Erythroblast (primary cell): ENCODE measurements around the gene MAP3K4.
A peak's percentile ranks its signal among the peaks of the same experiment; 100 is the strongest.
"Not testable (repeated sequence)": the region's sequence is repeated elsewhere in the genome, so short reads cannot be mapped to it uniquely, and the experiment has no call there.

ENCODE experiments used
- DNase-seq, 2 experiments: peaks; one replicate each; lab custom pipeline; 2025; lab: John Stamatoyannopoulos, UW
- GATA1 ChIP-seq: IDR thresholded peaks from 2 replicates; pipeline ENCODE4 v1.6.1; 2011; ENCODE audit warnings: low read depth, mild to moderate bottlenecking, control low read depth, low read length, moderate library complexity
- POLR2A ChIP-seq: IDR thresholded peaks from 2 replicates; pipeline ENCODE4 v1.6.1; 2011; ENCODE audit warnings: mild to moderate bottlenecking, low read length

MAP3K4 gene

DNA sequence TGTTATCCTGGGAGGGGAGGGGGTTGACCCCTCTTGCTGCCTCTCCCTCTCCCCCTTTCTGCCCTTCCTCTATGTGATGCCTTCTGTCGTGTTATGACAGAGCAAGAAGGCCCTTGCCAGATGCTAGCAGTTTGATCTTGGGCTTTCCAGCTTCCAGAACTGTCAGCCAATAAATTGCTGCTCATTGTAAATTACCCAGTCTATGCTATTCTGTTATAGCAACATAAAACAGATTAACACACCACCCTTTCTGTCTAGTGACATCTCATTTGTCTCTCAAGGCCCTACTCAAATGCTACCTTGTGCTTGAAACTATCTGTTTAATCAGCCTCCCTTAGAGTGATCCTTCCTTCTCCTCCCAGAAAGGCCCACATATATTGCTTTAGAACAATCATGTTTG, 16.4 kb upstream of the MAP3K4 start:
- TF ChIP-seq GATA1: no peak
- TF ChIP-seq POLR2A: no peak
- no peak for DNase-seq

GRCh38 chr6:160975961-160976360, 15.6 kb upstream of the MAP3K4 start:
- not testable (repeated sequence) for DNase-seq

DNA sequence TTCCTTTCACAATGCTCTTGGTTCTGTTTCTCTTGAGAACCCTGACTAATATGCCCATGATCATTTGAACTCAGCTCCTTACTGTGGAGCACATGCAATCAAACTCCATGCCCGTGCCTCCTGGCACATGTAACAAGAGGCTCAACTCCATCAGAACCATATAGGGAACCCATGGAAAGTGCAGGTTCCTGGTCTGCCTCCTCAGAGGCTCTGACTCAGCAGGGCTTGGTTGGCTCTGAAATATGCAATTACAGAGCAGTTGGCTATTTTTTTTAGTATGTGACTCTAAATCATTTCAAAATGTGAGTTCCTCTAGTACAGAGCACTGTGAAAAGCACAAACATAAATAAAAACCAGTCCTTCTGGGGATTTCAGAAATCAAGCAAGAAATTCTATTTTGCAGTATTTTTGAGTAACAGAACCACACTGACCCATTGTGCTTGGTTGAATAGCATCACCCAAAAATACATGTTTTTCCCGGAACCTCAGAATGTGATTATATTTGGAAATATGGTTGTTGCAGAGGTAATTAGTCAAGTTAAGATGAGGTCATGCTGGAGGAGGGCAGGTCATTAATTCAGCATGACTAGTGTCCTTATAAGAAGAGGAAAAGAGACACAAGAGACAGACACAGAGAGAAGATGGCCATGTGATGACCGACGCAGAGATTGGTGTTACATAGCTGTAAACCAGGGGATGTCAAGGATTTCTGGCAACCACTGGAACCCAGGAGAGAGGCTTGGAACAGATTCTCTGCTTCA, 13.2 kb upstream of the MAP3K4 start:
- TF ChIP-seq GATA1 (no peak), POLR2A (no peak)

GRCh38 chr6:160979061-160979708, 12.4 kb upstream of the MAP3K4 start:
- no peak for DNase-seq
- TF ChIP-seq POLR2A (no peak), GATA1 (no peak)

More for the DNA sequence above, 13.2 kb upstream of the MAP3K4 start:
- DNase-seq: no peak

GRCh38 chr6:160983377-160983948, 8.1 kb upstream of the MAP3K4 start:
- not testable (repeated sequence) for DNase-seq

GRCh38 chr6:160986851-160987250, 4.7 kb upstream of the MAP3K4 start:
- TF ChIP-seq POLR2A: no peak
- TF ChIP-seq GATA1: no peak
- no peak for DNase-seq

DNA sequence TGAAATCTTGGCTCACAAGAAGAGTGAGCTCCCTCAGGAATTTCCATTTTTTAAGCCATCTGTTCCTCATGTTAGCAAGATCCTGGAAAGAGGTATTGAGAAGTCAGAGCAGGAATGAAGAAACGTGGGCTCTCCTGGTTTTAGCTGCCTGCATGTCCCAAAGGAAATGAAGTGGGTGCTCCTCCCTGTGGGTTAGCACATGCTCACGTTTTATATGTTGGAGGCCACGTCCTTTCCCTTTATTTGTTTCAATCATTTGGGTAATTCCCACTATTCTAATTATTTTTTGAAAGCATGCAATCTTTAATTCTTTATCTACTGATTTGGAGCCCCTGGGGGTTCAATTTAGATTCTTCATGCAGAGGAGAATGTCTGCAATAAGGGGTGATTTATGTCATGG, 4.3 kb upstream of the MAP3K4 start:
- DNase-seq: no peak
- TF ChIP-seq GATA1: no peak
- no peak for TF ChIP-seq POLR2A

- TF ChIP-seq GATA1: no peak
- no peak for TF ChIP-seq POLR2A
- no peak for DNase-seq
Observed at GRCh38 chr6:160990847-160991405, 643 bp upstream of the MAP3K4 start.

DNA sequence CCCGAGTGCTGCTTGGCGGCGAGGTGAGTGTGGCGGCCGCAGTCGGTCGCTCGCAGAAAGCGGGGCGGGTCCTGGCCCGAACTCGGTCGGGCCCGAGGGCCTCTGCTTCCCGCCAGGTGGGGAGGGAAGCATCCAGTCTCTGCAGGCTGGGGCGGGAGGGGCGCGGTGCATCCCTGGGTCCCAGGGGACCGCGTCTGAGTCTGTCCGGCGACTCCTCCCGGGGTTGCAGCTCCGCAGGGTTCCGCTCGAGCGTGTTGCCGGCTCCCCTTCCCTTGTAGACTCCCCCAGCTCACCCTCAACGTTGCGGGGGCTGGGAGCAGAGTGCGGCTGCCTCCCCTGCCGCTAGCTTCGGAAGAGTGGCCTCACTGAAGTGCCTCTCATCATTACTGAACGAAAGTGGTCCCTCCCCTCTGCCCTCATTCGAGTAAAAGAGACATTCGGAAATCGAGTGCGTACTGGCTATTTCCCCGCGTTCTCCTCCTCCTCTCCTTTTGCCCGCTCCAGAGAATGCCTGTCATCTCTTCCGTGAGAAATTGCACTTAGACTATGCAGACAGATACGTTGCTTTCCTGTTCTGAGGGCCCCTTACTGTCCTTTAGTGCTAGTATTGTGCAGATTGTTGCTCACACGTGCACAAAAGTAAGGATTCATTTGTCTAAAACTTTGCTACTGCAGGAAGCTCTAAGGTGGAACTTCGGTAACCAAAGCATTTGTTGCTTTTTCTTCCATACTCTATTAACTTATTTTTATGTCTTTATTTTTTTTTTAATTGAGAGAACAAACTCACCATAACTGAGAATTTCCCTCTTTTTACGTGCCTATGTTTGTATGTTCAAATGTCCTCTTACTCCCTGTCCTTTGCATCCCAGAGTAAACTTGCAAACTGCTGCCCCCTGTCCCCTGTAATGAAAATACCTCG, 751 bp downstream of the MAP3K4 start:
- TF ChIP-seq POLR2A: peak; percentile 23
- no peak for TF ChIP-seq GATA1
- DNase-seq: peak; percentile 76 to 80

DNA sequence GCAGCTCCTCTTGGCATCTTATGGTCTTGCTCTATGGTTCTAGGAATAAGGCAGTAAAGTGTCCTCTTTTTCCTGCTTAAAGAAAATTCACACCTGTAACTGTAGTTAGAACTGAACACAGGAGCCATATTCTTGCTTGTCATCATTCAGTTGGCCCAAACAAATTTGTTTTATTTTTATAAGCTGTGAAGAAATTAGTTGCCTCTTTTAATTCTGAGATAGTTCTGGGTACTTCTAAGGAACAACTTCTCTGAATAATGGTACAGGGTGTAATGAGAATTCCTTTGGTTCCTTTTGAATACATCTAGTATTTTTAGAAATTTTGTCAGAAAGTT, 1.4 kb downstream of the MAP3K4 start:
- DNase-seq: no peak
- TF ChIP-seq POLR2A: no peak
- no peak for TF ChIP-seq GATA1

- DNase-seq: peak in 1 of 2 experiments; percentile 15
- TF ChIP-seq POLR2A (no peak), GATA1 (no peak)
Observed at GRCh38 chr6:160995271-160995670, 3.7 kb downstream of the MAP3K4 start.

- no peak for TF ChIP-seq POLR2A
- no peak for TF ChIP-seq GATA1
- no peak for DNase-seq
Observed at GRCh38 chr6:160996131-160996601, 4.6 kb downstream of the MAP3K4 start.

GRCh38 chr6:160998217-160998616, 6.6 kb downstream of the MAP3K4 start:
- no peak for DNase-seq
- TF ChIP-seq GATA1 (no peak), POLR2A (no peak)
